Activated CD4-positive, alpha-beta T cell treated with anti-CD3 and anti-CD28 coated beads for 1 hour (primary cell): ENCODE measurements around the gene NBEAL2.

Experiments
- DNase-seq: peaks from one replicate; pipeline ENCODE4 v3.0.0-alpha.2; 2020

The NBEAL2 gene

DNA sequence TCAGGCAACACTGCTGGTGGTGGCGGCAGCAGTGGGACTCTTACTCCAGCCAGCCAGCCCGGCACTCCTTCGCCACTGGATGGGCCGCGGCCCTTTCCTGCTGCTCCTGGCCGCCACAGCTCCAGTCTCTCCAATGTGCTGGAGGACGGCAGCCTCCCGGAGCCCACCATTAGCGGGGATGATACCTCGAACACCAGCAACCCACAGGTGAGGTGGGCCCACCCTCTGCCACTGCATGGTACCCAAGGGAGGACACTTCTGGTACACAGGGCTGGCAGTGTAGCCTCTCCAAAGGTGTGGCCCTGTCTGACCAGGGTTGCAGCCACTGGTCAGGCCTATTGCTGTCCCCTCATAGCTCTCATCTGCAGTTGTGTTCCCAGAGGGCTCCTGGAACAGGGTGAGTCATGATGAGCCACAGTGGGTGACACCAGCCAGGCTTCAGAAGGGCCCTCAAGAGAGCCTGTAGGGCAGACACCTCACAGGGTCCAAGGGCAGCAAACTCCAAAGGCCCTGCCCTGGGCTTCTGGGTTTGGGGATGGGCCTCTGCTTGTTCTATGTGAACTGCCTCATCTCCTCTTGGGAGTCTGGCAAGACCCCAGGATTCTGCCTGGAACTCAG lies 20.8 kb downstream of the NBEAL2 start:
- no peak for DNase-seq

DNA sequence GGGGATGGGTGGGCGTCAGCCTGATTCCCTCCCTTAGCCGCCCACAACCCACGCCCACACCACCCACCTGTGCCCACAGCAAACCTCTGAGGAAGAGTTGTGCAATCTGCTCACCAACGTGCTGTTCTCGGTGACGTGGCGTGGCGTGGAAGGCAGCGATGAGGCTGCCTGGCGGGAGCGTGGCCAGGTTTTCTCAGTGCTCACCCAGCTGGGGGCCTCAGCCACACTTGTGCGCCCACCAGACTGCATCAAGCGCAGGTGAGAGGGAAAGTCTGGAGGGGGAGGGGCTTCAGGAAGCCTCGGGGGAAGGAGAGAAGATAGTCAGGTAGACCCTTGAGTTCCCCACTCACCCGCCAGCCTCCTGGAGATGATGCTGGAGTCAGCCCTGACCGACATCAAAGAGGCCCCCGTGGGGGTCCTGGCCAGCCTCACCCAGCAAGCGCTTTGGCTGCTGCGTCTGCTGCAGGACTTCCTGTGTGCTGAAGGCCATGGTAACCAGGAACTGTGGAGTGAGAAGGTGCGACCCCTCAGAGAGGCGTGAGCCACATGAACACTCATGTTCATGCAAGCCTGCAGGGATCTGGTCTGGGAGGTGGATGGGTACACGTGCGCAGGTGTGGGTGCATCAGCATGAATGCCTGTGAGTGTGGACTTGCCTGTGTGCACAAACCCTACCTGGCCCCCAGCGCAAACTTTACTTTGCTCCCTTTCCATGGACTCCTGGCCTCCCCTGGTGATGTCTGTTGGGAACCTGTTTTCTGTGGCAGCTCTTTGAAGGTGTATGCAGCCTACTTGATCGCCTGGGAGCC lies 21.7 kb downstream of the NBEAL2 start:
- no peak for DNase-seq

DNA sequence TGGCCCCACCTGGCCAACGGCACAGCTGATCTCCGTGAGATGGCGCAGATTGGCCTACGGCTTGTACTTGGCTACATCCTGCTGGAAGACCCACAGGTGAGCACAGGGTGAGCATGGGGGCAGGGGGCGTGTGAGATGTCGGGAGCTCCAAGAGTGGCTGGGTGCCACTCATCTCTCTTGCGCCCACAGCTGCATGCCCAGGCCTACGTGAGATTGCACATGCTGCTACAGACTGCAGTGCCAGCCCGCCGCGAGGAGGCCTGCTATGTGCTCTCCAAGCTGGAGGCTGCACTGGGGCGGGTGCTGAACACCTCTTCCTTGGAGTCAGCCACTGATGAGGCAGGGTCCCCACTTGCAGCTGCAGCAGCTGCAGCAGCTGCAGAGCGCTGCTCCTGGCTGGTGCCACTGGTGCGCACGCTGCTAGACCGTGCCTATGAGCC lies 22.3 kb downstream of the NBEAL2 start:
- no peak for DNase-seq

DNA sequence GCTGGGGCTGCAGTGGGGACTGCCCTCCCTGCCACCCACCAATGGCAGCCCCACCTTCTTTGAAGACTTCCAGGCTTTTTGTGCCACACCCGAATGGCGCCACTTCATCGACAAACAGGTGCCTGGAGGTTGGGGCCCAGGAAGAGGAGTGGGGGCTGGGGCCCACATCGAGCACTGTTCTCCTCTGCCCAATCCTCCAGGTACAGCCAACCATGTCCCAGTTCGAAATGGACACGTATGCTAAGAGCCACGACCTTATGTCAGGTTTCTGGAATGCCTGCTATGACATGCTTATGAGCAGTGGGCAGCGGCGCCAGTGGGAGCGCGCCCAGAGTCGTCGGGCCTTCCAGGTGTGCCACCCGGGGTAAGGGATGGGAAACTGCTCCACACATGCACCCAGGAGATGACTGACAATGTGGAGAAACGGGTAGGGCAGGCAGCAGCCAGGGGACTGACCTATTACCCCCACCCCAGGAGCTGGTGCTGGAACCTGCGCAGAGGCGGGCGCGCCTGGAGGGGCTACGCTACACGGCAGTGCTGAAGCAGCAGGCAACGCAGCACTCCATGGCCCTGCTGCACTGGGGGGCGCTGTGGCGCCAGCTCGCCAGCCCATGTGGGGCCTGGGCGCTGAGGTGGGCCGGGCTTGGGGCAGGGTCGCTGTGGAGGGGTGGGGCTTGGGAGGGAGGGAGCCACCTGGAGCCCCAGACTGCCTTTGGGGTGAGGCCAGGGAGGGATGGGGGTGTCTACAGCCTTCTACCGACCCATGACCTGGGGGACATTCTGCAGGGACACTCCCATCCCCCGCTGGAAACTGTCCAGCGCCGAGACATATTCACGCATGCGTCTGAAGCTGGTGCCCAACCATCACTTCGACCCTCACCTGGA lies 22.9 kb downstream of the NBEAL2 start:
- no peak for DNase-seq

DNA sequence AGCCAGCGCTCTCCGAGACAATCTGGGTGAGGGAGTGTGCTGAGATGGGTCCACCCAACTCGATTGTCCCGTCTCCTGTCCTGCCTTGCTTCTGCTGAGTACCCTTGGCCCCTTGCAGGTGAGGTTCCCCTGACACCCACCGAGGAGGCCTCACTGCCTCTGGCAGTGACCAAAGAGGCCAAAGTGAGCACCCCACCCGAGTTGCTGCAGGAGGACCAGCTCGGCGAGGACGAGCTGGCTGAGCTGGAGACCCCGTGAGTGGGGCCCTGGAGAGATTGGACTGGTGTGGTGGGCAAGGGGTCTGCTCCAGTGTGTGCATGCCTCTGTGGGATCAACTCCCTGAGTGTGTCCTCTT lies 23.6 kb downstream of the NBEAL2 start:
- DNase-seq: no peak

DNA sequence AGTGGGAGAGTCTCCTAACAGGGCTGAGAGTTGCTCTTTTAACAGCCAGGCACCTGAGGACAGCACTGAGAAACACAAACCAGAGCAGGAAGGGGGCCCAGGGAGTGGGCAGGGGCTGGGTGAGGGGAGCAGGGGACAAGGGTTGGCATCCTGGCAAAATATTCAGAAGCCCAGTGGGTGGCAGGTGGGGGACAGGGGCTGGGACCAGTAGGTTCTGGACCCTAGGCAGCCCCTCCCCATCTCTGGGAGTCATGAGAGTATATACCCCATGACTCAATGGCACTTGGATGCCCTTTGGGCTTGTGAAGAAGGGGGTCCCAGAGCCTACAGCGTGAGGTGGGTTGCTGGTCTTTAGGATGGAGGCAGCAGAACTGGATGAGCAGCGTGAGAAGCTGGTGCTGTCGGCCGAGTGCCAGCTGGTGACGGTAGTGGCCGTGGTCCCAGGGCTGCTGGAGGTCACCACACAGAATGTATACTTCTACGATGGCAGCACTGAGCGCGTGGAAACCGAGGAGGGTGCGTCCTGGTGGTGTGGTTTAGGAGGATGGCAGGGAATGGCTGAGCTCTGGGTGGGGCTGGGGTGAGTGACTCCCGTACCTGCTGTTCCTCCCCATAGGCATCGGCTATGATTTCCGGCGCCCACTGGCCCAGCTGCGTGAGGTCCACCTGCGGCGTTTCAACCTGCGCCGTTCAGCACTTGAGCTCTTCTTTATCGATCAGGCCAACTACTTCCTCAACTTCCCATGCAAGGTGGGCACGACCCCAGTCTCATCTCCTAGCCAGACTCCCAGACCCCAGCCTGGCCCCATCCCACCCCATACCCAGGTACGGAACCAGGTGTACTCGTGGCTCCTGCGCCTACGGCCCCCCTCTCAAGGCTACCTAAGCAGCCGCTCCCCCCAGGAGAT lies 24.2 kb downstream of the NBEAL2 start:
- DNase-seq: no peak

DNA sequence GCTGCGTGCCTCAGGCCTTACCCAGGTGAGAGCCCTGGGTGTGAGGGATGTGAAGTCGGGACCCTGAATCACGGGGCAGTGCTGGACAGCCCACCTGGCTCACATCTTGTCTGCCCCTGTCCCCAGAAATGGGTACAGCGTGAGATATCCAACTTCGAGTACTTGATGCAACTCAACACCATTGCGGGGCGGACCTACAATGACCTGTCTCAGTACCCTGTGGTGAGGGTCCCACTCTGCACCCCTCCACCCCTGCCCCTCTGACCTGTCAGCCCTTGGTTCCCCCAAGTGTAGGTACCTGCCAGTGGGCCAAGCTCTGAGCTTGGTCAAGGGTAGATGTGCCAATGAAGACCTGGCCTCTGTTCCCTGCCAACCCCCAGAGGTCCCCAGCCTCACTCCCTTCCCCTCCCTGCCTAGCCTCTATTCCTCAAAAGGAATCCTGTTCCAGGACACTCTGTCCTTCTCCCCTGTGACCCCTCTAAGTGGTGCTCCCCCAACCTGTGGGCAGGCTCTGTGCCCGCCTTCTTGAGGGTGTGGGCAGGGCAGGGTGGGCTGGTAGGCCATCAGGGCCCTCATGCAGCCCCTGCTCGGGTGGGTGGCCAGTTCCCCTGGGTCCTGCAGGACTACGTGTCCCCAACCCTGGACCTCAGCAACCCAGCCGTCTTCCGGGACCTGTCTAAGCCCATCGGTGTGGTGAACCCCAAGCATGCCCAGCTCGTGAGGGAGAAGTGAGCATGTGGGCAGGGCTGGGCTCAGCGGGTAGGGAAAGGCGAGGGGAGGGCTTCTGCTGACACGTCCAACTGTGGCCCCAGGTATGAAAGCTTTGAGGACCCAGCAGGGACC lies 25.1 kb downstream of the NBEAL2 start:
- no peak for DNase-seq

DNA sequence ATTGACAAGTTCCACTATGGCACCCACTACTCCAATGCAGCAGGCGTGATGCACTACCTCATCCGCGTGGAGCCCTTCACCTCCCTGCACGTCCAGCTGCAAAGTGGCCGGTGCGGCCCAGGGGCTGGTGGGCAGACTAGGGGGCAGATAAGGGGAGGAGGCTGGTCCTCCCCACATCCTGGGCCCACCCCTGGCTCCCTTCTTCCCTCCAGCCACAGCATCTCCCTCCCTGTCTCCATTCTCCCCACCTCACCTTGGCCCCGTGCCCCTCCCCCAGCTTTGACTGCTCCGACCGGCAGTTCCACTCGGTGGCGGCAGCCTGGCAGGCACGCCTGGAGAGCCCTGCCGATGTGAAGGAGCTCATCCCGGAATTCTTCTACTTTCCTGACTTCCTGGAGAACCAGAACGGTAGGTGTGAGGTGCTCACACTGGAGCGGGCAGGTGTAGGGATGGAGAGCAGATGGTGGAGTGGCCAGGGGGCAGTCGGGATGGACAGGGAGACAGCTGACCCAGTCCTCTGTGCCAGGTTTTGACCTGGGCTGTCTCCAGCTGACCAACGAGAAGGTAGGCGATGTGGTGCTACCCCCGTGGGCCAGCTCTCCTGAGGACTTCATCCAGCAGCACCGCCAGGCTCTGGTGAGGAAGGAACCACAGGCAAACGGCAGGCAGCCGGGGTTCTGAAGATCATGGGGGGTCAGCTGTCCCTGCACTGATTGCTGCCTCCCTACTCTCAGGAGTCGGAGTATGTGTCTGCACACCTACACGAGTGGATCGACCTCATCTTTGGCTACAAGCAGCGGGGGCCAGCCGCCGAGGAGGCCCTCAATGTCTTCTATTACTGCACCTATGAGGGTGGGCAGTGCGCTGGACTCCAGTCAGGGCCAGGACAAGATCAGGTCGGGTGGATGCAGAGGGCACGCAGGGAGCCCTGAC lies 26.0 kb downstream of the NBEAL2 start:
- no peak for DNase-seq

DNA sequence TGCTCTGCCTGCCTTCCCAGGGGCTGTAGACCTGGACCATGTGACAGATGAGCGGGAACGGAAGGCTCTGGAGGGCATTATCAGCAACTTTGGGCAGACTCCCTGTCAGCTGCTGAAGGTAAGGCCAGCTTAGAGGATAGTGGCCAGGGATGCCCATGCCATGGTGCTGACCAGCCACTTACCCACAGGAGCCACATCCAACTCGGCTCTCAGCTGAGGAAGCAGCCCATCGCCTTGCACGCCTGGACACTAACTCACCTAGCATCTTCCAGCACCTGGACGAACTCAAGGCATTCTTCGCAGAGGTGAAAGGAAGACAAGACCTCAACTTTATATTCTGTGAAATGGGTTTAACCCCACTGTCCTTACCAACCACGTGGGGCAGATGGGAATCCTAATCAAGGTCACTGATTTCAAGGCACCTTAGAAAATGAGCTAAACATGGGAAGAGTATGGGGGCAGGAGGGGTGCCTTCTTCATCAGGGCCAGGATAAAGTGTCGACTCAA lies 26.7 kb downstream of the NBEAL2 start:
- no peak for DNase-seq

DNA sequence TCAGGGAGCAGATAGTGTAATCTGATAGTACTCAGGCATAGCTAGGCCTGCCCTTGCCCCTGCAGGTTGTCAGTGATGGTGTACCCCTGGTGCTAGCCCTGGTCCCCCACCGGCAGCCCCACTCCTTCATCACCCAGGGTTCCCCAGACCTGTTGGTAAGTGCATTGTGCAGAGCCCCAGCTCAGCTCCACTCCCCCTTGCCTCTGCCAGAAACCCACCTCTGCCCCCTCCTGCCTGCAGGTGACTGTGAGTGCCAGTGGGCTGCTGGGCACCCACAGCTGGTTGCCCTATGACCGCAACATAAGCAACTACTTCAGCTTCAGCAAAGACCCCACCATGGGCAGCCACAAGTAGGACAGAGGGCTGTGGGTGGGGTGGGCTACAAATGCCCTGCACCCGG lies 27.5 kb downstream of the NBEAL2 start:
- DNase-seq: no peak

DNA sequence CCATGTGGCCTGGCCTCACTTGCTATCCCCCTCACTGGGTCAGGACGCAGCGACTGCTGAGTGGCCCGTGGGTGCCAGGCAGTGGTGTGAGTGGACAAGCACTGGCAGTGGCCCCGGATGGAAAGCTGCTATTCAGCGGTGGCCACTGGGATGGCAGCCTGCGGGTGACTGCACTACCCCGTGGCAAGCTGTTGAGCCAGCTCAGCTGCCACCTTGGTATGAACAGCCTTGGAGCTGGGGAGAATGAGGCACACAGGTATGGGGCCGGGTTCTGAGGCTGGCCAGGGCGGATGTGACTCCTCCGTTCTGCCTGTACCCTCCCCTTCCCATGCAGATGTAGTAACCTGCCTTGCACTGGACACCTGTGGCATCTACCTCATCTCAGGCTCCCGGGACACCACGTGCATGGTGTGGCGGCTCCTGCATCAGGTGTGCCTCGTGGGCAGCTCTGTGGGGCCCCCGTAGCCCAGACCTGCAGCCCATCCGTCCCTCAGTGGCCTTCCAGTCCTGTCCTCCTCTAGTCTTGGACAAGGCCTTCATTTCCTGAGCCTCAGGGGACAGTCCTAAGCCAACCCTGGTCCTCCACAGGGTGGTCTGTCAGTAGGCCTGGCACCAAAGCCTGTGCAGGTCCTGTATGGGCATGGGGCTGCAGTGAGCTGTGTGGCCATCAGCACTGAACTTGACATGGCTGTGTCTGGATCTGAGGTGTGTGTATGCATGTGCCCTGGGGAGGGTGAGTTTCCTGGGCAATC lies 28.2 kb downstream of the NBEAL2 start:
- no peak for DNase-seq

DNA sequence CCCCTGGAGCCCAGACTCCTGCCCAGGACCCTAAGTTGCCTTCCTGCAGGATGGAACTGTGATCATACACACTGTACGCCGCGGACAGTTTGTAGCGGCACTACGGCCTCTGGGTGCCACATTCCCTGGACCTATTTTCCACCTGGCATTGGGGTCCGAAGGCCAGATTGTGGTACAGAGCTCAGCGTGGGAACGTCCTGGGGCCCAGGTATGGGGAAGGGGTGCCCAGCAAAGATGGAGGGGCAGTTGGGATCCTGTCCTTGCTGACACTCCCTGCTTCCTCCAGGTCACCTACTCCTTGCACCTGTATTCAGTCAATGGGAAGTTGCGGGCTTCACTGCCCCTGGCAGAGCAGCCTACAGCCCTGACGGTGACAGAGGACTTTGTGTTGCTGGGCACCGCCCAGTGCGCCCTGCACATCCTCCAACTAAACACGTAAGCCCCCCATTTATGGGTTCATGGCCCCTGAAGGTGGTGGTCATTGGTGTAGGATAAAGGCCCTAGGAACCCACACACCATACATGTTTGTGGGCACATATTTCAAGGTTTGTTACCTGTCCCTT lies 28.8 kb downstream of the NBEAL2 start:
- DNase-seq: no peak

DNA sequence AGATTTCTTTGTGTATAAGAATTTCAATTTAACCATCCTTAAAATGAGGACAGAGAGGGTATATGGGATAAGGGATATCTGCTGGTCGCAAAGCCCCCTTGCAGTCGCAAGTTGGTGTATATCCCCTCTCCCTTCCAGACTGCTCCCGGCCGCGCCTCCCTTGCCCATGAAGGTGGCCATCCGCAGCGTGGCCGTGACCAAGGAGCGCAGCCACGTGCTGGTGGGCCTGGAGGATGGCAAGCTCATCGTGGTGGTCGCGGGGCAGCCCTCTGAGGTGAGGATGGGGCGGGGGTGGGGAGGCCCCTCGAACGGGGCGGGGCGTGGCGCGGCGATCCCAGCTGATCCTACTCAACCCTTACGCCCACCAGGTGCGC lies 29.4 kb downstream of the NBEAL2 start:
- no peak for DNase-seq

DNA sequence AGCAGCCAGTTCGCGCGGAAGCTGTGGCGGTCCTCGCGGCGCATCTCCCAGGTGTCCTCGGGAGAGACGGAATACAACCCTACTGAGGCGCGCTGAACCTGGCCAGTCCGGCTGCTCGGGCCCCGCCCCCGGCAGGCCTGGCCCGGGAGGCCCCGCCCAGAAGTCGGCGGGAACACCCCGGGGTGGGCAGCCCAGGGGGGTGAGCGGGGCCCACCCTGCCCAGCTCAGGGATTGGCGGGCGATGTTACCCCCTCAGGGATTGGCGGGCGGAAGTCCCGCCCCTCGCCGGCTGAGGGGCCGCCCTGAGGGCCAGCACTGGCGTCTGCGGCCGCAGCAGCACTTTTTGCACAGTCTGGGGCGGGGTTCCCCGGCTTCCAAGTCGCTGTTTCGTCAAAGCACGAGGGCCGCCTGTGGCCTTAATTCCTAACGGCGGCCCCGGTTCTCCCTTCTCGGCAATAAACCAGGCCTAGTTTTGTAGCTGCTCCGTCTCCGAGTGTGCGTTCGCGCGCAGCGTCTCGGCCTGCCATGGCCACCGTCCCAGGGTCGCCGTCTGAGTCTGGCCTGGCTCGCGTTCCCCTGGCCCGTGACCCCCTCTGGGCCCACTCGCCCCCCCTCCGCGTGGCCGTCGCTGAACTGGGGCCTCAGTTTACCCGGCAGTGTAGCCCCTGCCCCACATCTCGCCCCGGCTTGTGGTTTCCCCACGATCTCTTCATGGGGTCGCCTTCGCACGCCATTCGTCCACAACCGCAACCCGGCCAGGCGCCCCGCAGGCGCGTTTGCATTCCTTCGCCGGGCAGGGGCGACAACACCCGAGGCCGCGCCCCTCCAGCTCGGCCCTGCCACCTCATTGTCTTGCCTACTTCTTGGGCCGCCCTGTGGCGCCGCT lies 30.0 kb downstream of the NBEAL2 start:
- DNase-seq: peak; percentile 57

DNA sequence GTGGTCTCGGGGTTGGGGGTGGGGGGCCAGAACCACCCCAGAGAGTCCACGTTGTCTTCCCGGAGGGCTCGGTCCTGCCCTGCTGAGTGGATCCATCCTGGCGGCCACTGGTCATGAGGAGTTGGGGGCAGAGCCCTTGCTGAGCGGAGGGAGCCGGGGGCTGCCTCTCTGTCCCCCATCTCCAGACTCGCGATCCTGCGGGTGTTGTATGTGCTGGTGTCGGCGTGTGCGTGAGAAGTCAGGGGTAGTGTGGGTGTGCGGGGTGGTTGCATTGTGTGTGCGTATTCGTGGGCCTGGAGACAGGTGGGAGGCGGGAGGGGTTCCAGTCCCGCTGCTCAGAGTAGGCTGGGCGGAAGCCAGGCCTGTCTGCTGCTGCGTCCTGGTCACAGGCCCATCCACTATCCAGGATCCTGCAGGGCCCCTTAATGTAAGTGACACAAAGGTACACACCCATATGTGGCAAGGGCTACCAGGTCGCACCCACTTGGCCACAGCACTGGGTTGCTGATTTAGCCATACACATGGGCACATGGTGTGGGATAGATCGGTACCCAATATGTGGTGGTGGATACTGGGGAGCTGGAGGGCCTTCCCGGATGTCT lies 30.7 kb downstream of the NBEAL2 start:
- DNase-seq: no peak

DNA sequence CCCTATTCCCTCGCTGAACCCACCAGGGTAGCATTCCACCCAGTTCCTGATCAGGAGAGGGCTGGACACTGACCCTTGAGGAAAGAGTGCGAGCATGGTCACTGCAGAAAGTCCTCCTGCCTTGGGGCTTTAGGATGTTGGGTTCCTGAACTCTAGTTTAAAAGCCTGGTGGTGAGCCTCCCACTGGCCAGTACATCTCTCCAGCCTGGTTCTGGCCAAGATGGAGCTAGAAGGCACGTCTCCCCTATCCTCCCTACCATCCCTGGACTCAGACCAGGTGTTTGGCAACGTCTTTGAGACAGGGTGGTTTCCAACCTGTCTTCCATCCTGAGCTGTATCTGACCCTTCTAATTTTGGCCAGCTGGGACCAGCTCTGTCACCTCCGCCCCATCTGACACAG lies 31.4 kb downstream of the NBEAL2 start:
- no peak for DNase-seq

DNA sequence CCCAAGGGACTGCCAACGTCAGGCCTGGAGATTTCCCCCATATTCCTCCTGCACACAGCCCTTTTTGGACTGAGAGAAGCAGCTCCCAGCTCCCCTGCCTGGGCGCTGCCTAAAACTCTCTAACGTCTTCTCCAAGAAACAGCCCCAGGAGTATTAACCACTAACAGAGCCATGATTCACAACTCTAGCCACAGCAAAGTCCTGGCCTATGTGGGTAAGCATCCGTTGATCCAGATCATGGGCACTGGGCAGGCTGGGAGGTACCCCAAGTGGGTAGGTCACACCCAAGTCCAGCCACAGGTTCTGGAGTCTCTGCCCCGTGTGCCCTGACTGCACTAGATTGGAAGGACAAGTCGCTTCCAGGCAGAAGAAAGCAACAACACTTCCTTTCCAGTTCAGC lies 31.9 kb downstream of the NBEAL2 start:
- no peak for DNase-seq
